ENCODE data around the gene GATAD2A.
"Not testable (repeated sequence)": the region's sequence is repeated elsewhere in the genome, so short reads cannot be mapped to it uniquely, and the experiment has no call there.

GRCh38 chr19:19389683-19390082, 15.8 kb upstream of the GATAD2A start:
- TF ChIP-seq, protein P1, sequence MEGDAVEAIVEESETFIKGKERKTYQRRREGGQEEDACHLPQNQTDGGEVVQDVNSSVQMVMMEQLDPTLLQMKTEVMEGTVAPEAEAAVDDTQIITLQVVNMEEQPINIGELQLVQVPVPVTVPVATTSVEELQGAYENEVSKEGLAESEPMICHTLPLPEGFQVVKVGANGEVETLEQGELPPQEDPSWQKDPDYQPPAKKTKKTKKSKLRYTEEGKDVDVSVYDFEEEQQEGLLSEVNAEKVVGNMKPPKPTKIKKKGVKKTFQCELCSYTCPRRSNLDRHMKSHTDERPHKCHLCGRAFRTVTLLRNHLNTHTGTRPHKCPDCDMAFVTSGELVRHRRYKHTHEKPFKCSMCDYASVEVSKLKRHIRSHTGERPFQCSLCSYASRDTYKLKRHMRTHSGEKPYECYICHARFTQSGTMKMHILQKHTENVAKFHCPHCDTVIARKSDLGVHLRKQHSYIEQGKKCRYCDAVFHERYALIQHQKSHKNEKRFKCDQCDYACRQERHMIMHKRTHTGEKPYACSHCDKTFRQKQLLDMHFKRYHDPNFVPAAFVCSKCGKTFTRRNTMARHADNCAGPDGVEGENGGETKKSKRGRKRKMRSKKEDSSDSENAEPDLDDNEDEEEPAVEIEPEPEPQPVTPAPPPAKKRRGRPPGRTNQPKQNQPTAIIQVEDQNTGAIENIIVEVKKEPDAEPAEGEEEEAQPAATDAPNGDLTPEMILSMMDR (conservative IDR thresholded peaks at IDR 0.05; ENCODE audit: low read length) = not testable (repeated sequence)
- not testable (repeated sequence) for TF ChIP-seq EZH2phosphoT487 (IDR thresholded peaks at IDR 0.05; ENCODE audit: borderline replicate concordance)

All from Loucy (cell line).